GM21367 (cell line): ENCODE results near the gene CEP250.

Experiments
- ATAC-seq: cut with Tn5 transposase; IDR thresholded peaks from one replicate; pipeline ENCODE4 v1.9.1; 2021; ENCODE audit not compliant: unreplicated experiment

The CEP250 gene

DNA sequence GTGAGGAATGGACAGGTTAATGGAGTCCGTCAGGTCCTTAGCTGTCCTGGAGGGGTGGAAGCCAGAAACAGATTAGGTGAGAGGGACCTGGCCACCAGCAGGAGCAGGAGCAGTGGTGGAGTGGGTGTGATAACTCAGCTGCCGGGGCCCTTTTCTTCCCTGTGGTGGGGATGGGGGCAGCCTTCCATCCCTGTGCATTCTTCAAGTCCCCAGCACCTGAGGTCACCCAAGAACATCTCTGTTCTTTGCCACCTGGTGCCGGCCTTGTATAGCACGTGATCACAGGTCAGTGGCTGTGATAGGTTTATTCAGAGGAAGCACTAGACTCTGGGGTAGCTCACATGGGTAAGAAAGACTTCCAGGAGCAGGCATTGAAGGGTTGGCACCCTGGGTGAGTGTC lies 103.1 kb downstream of the CEP250 start:
- no peak for ATAC-seq

DNA sequence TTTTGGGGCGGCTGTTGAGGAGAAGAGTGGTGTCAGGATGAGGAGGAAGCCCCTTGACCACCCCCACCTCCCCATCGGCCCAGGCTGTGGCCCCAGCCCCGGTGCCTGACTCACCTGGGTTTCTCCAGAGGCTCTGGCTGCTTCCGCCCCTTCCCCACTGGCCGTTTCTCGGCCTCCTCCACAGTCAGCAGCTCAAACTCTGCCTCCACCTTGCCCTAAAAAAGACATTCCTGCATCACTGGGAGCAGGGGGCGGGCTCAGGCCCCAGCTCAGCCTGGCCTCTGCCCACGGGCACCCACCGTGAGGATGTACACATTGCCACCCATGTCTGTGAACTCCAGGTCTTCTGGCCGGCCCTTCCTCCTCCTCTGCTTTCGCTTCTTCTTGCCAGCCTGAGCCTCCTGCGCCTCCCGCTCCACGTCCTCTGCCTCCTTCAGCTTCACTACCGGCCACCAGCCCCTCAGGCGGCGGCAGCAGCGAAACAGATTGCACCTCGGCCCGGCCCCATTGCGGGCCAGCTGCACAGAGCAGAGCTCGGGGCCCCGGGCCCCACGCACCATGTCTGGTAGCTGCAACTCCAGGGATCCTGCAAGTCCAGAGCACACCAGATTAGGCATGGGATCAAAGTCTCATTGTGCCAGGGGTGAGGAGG lies 103.8 kb downstream of the CEP250 start:
- no peak for ATAC-seq

GRCh38 chr20:35560105-35560511 lies 104.7 kb downstream of the CEP250 start:
- no peak for ATAC-seq

DNA sequence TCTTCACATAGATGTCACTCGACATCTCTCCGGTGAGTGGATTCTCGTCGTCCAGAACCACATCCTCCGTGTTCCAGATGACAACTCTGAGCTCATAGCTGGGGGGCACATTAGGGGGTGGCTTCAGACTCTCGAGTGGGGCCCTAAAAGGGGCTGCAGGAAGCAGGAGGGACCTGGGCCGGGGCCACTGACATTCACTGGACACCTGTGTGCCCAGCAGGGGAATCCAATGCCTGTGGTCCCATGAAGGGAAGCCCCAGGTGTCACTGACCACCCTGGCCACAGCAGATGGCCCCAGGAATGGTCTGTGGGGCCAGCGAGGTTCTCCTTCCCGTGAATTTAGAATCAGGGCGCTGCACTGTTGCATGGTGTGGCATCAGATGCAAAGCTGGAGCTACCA lies 105.1 kb downstream of the CEP250 start:
- ATAC-seq = no peak

GRCh38 chr20:35561268-35561667 lies 105.9 kb downstream of the CEP250 start:
- ATAC-seq = no peak

DNA sequence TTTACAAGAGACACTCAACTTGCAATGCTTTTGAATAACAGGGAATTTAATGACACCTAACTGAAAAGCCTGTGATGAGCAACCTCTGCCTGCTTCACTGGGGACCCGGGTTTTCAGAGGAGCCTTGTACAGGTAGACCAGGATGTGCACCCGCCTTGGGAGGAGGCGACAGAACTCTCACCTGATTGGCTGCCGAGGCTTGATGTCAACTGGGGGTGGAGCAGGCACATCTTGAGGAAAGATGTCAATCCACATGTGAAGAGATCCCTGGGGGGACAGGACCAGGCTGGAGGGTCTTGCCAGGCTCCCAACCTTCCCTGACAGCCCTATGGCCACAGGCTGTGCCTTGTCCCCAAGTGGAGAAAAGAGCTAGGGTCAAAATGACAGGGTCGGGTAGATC lies 106.3 kb downstream of the CEP250 start:
- ATAC-seq = no peak

DNA sequence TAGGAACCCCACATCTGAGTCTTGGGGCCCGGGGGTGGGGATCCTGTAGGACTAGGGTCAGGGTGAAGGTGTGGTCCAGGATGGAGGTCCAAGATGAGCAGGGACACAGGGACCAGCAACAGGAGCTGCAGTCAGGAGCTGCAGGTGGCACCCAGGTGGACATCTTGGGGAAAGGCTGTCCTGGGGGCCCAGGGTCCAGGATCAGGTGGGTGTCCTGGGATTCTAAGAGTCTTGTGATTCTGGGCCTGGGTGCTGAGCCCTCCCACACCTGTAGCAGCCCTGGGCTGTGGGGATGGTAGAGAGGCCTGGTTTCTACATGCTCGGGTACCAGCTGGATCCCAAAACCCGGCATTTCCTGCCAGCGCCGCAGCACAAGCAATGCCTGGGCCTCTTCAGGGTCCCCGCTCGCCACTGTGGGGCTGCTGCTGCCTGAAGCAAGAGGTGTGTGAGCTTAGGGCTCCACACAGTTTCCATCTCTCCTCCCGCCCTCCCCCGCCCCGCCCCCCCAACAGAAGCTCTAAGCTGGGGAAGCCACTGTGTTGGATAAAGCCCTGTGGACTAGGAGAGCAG lies 107.2 kb downstream of the CEP250 start:
- ATAC-seq = no peak

- ATAC-seq = no peak
Measured at GRCh38 chr20:35563834-35564233, 108.4 kb downstream of the CEP250 start.

GRCh38 chr20:35564905-35565304 lies 109.5 kb downstream of the CEP250 start:
- ATAC-seq = no peak

GRCh38 chr20:35568645-35569044 lies 113.2 kb downstream of the CEP250 start:
- ATAC-seq = no peak
